Smooth muscle cell (in vitro differentiated cells): Measurements from ENCODE around the gene RAE1. TPM values are rescaled to one million over a fixed set of nuclear protein-coding genes. Genes with fewer than 3 reads are reported as not detected.

Experiments
- DNase-seq: peaks from one replicate; lab custom pipeline; 2025; ENCODE audit not compliant: unreplicated experiment; lab: John Stamatoyannopoulos, UW
- H2AFZ ChIP-seq: fragments of 200-600 bp; sonication (generic); 2 replicates; pipeline ENCODE4 v1.6.0; 2016; ENCODE audit warnings: antibody characterized with exemption, low read depth, mild to moderate bottlenecking
- H3F3A ChIP-seq: fragments of 200-600 bp; sonication (generic); 2 replicates; pipeline ENCODE4 v1.6.0; 2017; ENCODE audit warnings: antibody characterized with exemption, low read depth
- H3K27ac ChIP-seq: fragments of 200-600 bp; sonication (generic); 2 replicates; pipeline ENCODE4 v1.5.1; 2016; ENCODE audit warnings: low read depth, mild to moderate bottlenecking
- H3K27me3 ChIP-seq: fragments of 200-600 bp; sonication (generic); 2 replicates; pipeline ENCODE4 v1.6.1; 2016; ENCODE audit warnings: low read depth, mild to moderate bottlenecking
- H3K36me3 ChIP-seq: fragments of 200-600 bp; sonication (generic); 2 replicates; pipeline ENCODE4 v1.5.1; 2016; ENCODE audit warnings: low read depth
- H3K4me1 ChIP-seq: fragments of 200-600 bp; sonication (generic); 2 replicates; pipeline ENCODE4 v1.5.1; 2016; ENCODE audit warnings: low read depth
- H3K4me2 ChIP-seq: fragments of 200-600 bp; sonication (generic); 2 replicates; pipeline ENCODE4 v1.6.0; 2016; ENCODE audit warnings: mild to moderate bottlenecking
- H3K4me3 ChIP-seq: fragments of 200-600 bp; sonication (generic); 2 replicates; pipeline ENCODE4 v1.5.1; 2016; ENCODE audit warnings: mild to moderate bottlenecking
- H3K79me2 ChIP-seq: fragments of 200-600 bp; sonication (generic); 2 replicates; pipeline ENCODE4 v1.6.0; 2016; ENCODE audit warnings: low read depth, mild to moderate bottlenecking
- H3K9ac ChIP-seq: fragments of 200-600 bp; sonication (generic); 2 replicates; pipeline ENCODE4 v1.6.0; 2016; ENCODE audit warnings: low read depth
- H3K9me3 ChIP-seq: fragments of 200-600 bp; sonication (generic); replicated peaks from 2 replicates; pipeline ENCODE4 v1.5.1; 2016; ENCODE audit warnings: low read depth
- H4K20me1 ChIP-seq: fragments of 200-600 bp; sonication (generic); 2 replicates; pipeline ENCODE4 v1.6.0; 2016; ENCODE audit warnings: low read depth
- WGBS: methylation state at CpG from one replicate; pipeline ENCODE4 v1.1.7; 2016; ENCODE audit warnings: low lambda C conversion rate; 5-methylcytosine and 5-hydroxymethylcytosine counted together
- polyA plus RNA-seq: library from polyadenylated mRNA; unstranded; fragments of >200 nt; fragmentation: Nextera tagmentation; extraction: Ambion mirVana; gene quantifications from 2 replicates; pipeline ENCODE4 v1.2.1, GENCODE V29; 2016
- total RNA-seq: library from RNA; depleted of rRNA; stranded (reverse); fragments of >200 nt; gene quantifications from 2 replicates; pipeline ENCODE4 v1.2.3, GENCODE V29; 2014
- TF ChIP-seq, protein P1 (sequence below): fragments of 200-600 bp; sonication (generic); IDR thresholded peaks from 2 replicates; pipeline ENCODE4 v1.5.1; 2017; ENCODE audit warnings: borderline replicate concordance, mild to moderate bottlenecking, antibody characterized with exemption; ENCODE audit not compliant: insufficient read depth, poor library complexity, severe bottlenecking

The RAE1 gene
- total and polyA plus RNA-seq, 2 experiments from 2014 or later = 34.9 to 53.5 TPM

- 70% methylated on average over 2 of the region's 2 CpGs for WGBS
- Histone ChIP-seq H3K4me2 (no peak overlapping the region), H3K36me3 (no peaks in the 10 kb centered on the region), H3K9ac (no peak overlapping the region), H3K9me3 (no peaks in the 10 kb centered on the region), H3K4me3 (no peak overlapping the region), H3F3A (no peaks in the 10 kb centered on the region), H3K27me3 (peaks cover 5% of the 10 kb centered on the region), H3K27ac (no peak overlapping the region), H3K79me2 (no peaks in the 10 kb centered on the region), H4K20me1 (no peaks in the 10 kb centered on the region), H3K4me1 (no peaks in the 10 kb centered on the region), H2AFZ (no peak overlapping the region)
- TF ChIP-seq, protein P1, sequence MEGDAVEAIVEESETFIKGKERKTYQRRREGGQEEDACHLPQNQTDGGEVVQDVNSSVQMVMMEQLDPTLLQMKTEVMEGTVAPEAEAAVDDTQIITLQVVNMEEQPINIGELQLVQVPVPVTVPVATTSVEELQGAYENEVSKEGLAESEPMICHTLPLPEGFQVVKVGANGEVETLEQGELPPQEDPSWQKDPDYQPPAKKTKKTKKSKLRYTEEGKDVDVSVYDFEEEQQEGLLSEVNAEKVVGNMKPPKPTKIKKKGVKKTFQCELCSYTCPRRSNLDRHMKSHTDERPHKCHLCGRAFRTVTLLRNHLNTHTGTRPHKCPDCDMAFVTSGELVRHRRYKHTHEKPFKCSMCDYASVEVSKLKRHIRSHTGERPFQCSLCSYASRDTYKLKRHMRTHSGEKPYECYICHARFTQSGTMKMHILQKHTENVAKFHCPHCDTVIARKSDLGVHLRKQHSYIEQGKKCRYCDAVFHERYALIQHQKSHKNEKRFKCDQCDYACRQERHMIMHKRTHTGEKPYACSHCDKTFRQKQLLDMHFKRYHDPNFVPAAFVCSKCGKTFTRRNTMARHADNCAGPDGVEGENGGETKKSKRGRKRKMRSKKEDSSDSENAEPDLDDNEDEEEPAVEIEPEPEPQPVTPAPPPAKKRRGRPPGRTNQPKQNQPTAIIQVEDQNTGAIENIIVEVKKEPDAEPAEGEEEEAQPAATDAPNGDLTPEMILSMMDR = peak; percentile 33
- DNase-seq = no peak
Measured at GRCh38 chr20:57335392-57335791, 15.7 kb upstream of the RAE1 start.

DNA sequence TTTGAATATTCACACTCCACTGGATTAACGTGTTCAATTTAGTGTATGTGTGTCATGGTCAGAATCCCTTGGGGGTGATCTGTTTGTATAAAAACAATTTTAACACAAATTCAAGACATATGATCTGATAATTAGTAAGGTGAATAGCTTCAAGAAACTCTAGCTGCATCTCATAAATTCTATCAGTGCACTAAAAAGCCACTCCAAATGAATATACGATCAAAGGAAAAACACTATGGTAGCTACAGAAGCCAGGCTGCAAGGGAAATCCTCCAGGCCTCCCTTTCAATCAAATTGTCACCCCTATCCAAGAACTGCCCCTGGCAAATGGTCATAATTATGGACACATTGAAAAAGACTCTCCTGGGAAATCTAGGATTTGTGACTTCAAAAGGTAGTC is 9.4 kb upstream of the RAE1 start:
- Histone ChIP-seq H3K36me3 (no peaks in the 10 kb centered on the region), H3K27me3 (no peaks in the 10 kb centered on the region), H2AFZ (no peak overlapping the region), H3K9me3 (no peaks in the 10 kb centered on the region), H3K4me2 (no peak overlapping the region), H3K9ac (no peak overlapping the region), H4K20me1 (no peaks in the 10 kb centered on the region), H3K4me1 (no peaks in the 10 kb centered on the region), H3F3A (no peaks in the 10 kb centered on the region), H3K79me2 (no peaks in the 10 kb centered on the region), H3K27ac (no peak overlapping the region), H3K4me3 (no peak overlapping the region)
- TF ChIP-seq, protein P1 = no peak
- 83% methylated on average over 2 of the region's 2 CpGs for WGBS
- no peak for DNase-seq

GRCh38 chr20:57342829-57343228 is 8.2 kb upstream of the RAE1 start:
- WGBS = 32% methylated on average over 2 of the region's 2 CpGs
- H3K36me3 ChIP-seq = no peaks in the 10 kb centered on the region
- no peaks in the 10 kb centered on the region for H3K4me1 ChIP-seq
- H3K9ac ChIP-seq = no peak overlapping the region
- peak overlapping the region; percentile 25 for H3K27ac ChIP-seq
- no peak for DNase-seq
- TF ChIP-seq, protein P1 = no peak
- H3K27me3 ChIP-seq = no peaks in the 10 kb centered on the region
- no peaks in the 10 kb centered on the region for H3K9me3 ChIP-seq
- no peaks in the 10 kb centered on the region for H4K20me1 ChIP-seq
- H3F3A ChIP-seq = no peaks in the 10 kb centered on the region
- H3K79me2 ChIP-seq = no peaks in the 10 kb centered on the region
- H3K4me2 ChIP-seq = peak overlapping the region; percentile 30
- H3K4me3 ChIP-seq = no peak overlapping the region
- H2AFZ ChIP-seq = no peak overlapping the region

- WGBS = 4% methylated on average over 4 of the region's 4 CpGs
- peak; percentile 16 for DNase-seq
- H3K9ac ChIP-seq = no peak overlapping the region
- no peak overlapping the region for H2AFZ ChIP-seq
- no peak overlapping the region for H3K4me3 ChIP-seq
- TF ChIP-seq, protein P1 = peak; percentile 87
- H3K4me2 ChIP-seq = no peak overlapping the region
- no peaks in the 10 kb centered on the region for H3K36me3 ChIP-seq
- no peaks in the 10 kb centered on the region for H3K27me3 ChIP-seq
- peaks cover 5% of the 10 kb centered on the region for H3F3A ChIP-seq
- no peaks in the 10 kb centered on the region for H3K9me3 ChIP-seq
- H3K79me2 ChIP-seq = peaks cover 3% of the 10 kb centered on the region
- H4K20me1 ChIP-seq = no peaks in the 10 kb centered on the region
- no peaks in the 10 kb centered on the region for H3K4me1 ChIP-seq
- no peak overlapping the region for H3K27ac ChIP-seq
Measured at GRCh38 chr20:57346477-57346876, 4.6 kb upstream of the RAE1 start.
